ENCODE data around the gene NANOS3. TPM values are rescaled to one million over a fixed set of nuclear protein-coding genes. Genes with fewer than 3 reads are reported as not detected.
A peak's percentile ranks its signal among the peaks of the same experiment; 100 is the strongest.

The NANOS3 gene
- total and polyA plus RNA-seq, 2 of the 13 experiments (the other 11 are each of a cell fraction or from before 2014, with no cell fraction given) = 0.21 TPM; not detected in 1

GRCh38 chr19:13850910-13851733, 25.8 kb upstream of the NANOS3 start (continued):
- TF ChIP-seq ZBTB44 (CRISPR knock-in tag; IDR thresholded peaks at IDR 0.05) (no peak), EZH2 (conservative IDR thresholded peaks at IDR 0.05; ENCODE audit: low read depth, low read length) (no peak), ZNF770 (CRISPR knock-in tag; IDR thresholded peaks at IDR 0.05) (0 out of 2 replicates have a peak, but pooled peaks have one; percentile 20), ZNF558 (CRISPR knock-in tag; IDR thresholded peaks at IDR 0.05; ENCODE audit: borderline replicate concordance) (no peak), NFATC3 (CRISPR knock-in tag; IDR thresholded peaks at IDR 0.05) (no peak), ZNF20 (CRISPR knock-in tag; IDR thresholded peaks at IDR 0.05) (no peak), GATA4 (IDR thresholded peaks at IDR 0.05; ENCODE audit: borderline replicate concordance, low read depth) (no peak), HNRNPK (IDR thresholded peaks at IDR 0.05; ENCODE audit: low read depth, low read length, poor library complexity, severe bottlenecking) (peak; percentile 77), ZFP36 (IDR thresholded peaks at IDR 0.05; ENCODE audit: borderline replicate concordance, low read depth, low read length, partially characterized antibody) (no peak), SP4 (CRISPR knock-in tag; IDR thresholded peaks at IDR 0.05) (0 out of 2 replicates have a peak, but pooled peaks have one; percentile 32), TMF1 (CRISPR knock-in tag; IDR thresholded peaks at IDR 0.05; ENCODE audit: low read depth) (no peak), PRDM10 (CRISPR knock-in tag; IDR thresholded peaks at IDR 0.05; ENCODE audit: low read depth) (0 out of 2 replicates have a peak, but pooled peaks have one; percentile 33), NCOR1 (IDR thresholded peaks at IDR 0.05; ENCODE audit: borderline replicate concordance, low read length) (peak; percentile 23; the same call in 1 of the 2 replicates)
- TF ChIP-seq, protein P1, sequence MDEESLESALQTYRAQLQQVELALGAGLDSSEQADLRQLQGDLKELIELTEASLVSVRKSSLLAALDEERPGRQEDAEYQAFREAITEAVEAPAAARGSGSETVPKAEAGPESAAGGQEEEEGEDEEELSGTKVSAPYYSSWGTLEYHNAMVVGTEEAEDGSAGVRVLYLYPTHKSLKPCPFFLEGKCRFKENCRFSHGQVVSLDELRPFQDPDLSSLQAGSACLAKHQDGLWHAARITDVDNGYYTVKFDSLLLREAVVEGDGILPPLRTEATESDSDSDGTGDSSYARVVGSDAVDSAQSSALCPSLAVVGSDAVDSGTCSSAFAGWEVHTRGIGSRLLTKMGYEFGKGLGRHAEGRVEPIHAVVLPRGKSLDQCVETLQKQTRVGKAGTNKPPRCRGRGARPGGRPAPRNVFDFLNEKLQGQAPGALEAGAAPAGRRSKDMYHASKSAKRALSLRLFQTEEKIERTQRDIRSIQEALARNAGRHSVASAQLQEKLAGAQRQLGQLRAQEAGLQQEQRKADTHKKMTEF (CRISPR knock-in tag; IDR thresholded peaks at IDR 0.05) = peak; percentile 62; the same call in 1 of the 2 replicates
- TF ChIP-seq, protein P2, sequence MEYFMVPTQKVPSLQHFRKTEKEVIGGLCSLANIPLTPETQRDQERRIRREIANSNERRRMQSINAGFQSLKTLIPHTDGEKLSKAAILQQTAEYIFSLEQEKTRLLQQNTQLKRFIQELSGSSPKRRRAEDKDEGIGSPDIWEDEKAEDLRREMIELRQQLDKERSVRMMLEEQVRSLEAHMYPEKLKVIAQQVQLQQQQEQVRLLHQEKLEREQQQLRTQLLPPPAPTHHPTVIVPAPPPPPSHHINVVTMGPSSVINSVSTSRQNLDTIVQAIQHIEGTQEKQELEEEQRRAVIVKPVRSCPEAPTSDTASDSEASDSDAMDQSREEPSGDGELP (IDR thresholded peaks at IDR 0.05; ENCODE audit: borderline replicate concordance, low read depth) = peak; percentile 78; the same call in 1 of the 2 replicates
- TF ChIP-seq, protein P3, sequence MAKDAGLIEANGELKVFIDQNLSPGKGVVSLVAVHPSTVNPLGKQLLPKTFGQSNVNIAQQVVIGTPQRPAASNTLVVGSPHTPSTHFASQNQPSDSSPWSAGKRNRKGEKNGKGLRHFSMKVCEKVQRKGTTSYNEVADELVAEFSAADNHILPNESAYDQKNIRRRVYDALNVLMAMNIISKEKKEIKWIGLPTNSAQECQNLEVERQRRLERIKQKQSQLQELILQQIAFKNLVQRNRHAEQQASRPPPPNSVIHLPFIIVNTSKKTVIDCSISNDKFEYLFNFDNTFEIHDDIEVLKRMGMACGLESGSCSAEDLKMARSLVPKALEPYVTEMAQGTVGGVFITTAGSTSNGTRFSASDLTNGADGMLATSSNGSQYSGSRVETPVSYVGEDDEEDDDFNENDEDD (CRISPR knock-in tag; IDR thresholded peaks at IDR 0.05; ENCODE audit: borderline replicate concordance) = 0 out of 2 replicates have a peak, but pooled peaks have one; percentile 17

Data from HepG2 (cell line).